SK-N-SH treated with all-trans-retinoic acid at 6 μM for 48 hours (cell line): Measurements from ENCODE around the gene ADAM8.

Source experiments
- ARNTL ChIP-seq: fragments of 450-650 bp; formaldehyde crosslinking; IDR thresholded peaks from 2 replicates; pipeline ENCODE4 v1.5.0; 2020; ENCODE audit warnings: low read depth, mild to moderate bottlenecking, moderate library complexity, borderline replicate concordance
- ESRRG ChIP-seq: fragments of 250-450 bp; sonication (Bioruptor Pico); IDR thresholded peaks from 2 replicates; pipeline ENCODE4 v1.6.1; 2021; ENCODE audit warnings: mild to moderate bottlenecking
- ISL1 ChIP-seq: fragments of 250-450 bp; sonication (Bioruptor Pico); IDR thresholded peaks from 2 replicates; pipeline ENCODE4 v2.1.2; 2022; ENCODE audit warnings: mild to moderate bottlenecking, moderate library complexity
- OSR1 ChIP-seq: fragments of 250-450 bp; sonication (Bioruptor Pico); IDR thresholded peaks from 2 replicates; pipeline ENCODE4 v1.8.0; 2022; ENCODE audit warnings: moderate library complexity, mild to moderate bottlenecking, inconsistent platforms
- SNAI2 ChIP-seq: fragments of 250-450 bp; sonication (Bioruptor Pico); IDR thresholded peaks from 2 replicates; pipeline ENCODE4 v1.5.0; 2020; ENCODE audit warnings: mild to moderate bottlenecking, moderate library complexity
- TCF4 ChIP-seq: fragments of 250-450 bp; sonication (Bioruptor Pico); IDR thresholded peaks from 2 replicates; pipeline ENCODE4 v1.8.0; 2021; ENCODE audit warnings: mild to moderate bottlenecking, moderate library complexity, borderline replicate concordance
- TOX ChIP-seq: fragments of 250-450 bp; sonication (Bioruptor Pico); IDR thresholded peaks from 2 replicates; pipeline ENCODE4 v1.8.0; 2021; ENCODE audit warnings: mild to moderate bottlenecking, moderate library complexity, borderline replicate concordance
- ZFP30 ChIP-seq: fragments of 450-650 bp; formaldehyde crosslinking; IDR thresholded peaks from 2 replicates; pipeline ENCODE4 v1.5.0; 2022; ENCODE audit warnings: mild to moderate bottlenecking, moderate library complexity
- ZNF565 ChIP-seq: fragments of 450-650 bp; formaldehyde crosslinking; conservative IDR thresholded peaks from 2 replicates; pipeline ENCODE4 v1.5.0; 2020; ENCODE audit warnings: low read depth, mild to moderate bottlenecking, moderate library complexity
- TF ChIP-seq, protein P1 (sequence below): fragments of 250-450 bp; sonication (Bioruptor Pico); IDR thresholded peaks from 2 replicates; pipeline ENCODE4 v1.5.0; 2020; ENCODE audit warnings: mild to moderate bottlenecking, moderate library complexity
- TF ChIP-seq, protein P2 (sequence below): fragments of 250-450 bp; sonication (Bioruptor Pico); IDR thresholded peaks from 2 replicates; pipeline ENCODE4 v1.8.0; 2020; ENCODE audit warnings: mild to moderate bottlenecking, moderate library complexity, borderline replicate concordance
- TF ChIP-seq, protein P3 (sequence below): fragments of 250-450 bp; sonication (Bioruptor Pico); IDR thresholded peaks from 2 replicates; pipeline ENCODE4 v1.5.1; 2020; ENCODE audit warnings: low read depth, mild to moderate bottlenecking, moderate library complexity

DNA sequence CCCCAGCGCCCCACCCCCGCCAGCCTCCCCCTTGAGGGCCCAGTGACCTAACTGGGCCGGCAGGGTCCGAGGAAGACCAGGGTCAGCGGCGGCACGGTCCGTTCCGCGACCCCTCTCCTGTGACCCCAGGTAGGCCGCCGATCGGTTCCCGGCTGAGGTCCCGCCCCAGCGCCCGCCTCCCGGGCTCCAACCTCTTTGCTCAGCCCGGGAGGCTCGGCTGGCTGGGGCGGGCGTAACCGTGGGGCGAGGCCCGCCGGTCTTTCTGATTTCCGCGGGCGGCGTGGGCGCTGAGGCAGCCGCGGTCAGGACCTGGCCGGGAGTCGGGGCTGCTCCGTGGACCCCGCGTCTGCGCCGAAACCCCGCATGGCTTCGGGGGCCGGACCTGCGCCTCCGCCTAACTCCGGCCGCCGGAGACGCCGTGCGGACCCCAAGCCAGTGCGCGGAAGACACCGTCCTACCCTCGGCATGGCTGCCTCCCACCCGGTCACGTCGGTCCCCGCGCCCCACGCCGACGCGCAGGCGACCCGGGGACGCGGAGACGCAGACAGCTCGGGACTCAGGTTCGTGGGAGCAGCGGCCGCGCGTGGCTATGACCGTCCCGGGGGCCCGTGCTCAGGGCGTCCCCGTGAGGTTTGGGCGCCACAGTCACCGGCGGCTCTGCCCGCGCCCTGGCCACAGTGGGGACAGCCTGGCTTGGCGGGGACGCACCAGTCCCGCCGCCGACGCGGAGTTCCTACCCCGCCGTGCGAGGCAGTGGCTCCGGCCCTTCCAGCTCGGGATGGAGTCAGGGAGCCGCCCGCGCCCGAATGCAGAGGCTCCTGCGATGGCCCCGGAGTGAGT, 40.0 kb downstream of the ADAM8 start:
- TF ChIP-seq OSR1 (CRISPR knock-in tag) (no peak), ISL1 (CRISPR knock-in tag) (no peak), ZFP30 (CRISPR knock-in tag) (no peak), ESRRG (CRISPR knock-in tag) (no peak), TCF4 (no peak), TOX (no peak), ZNF565 (CRISPR knock-in tag) (no peak), SNAI2 (CRISPR knock-in tag) (no peak), ARNTL (CRISPR knock-in tag) (no peak)
- TF ChIP-seq, protein P1, sequence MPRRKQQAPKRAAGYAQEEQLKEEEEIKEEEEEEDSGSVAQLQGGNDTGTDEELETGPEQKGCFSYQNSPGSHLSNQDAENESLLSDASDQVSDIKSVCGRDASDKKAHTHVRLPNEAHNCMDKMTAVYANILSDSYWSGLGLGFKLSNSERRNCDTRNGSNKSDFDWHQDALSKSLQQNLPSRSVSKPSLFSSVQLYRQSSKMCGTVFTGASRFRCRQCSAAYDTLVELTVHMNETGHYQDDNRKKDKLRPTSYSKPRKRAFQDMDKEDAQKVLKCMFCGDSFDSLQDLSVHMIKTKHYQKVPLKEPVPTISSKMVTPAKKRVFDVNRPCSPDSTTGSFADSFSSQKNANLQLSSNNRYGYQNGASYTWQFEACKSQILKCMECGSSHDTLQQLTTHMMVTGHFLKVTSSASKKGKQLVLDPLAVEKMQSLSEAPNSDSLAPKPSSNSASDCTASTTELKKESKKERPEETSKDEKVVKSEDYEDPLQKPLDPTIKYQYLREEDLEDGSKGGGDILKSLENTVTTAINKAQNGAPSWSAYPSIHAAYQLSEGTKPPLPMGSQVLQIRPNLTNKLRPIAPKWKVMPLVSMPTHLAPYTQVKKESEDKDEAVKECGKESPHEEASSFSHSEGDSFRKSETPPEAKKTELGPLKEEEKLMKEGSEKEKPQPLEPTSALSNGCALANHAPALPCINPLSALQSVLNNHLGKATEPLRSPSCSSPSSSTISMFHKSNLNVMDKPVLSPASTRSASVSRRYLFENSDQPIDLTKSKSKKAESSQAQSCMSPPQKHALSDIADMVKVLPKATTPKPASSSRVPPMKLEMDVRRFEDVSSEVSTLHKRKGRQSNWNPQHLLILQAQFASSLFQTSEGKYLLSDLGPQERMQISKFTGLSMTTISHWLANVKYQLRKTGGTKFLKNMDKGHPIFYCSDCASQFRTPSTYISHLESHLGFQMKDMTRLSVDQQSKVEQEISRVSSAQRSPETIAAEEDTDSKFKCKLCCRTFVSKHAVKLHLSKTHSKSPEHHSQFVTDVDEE = no peak
- TF ChIP-seq, protein P2, sequence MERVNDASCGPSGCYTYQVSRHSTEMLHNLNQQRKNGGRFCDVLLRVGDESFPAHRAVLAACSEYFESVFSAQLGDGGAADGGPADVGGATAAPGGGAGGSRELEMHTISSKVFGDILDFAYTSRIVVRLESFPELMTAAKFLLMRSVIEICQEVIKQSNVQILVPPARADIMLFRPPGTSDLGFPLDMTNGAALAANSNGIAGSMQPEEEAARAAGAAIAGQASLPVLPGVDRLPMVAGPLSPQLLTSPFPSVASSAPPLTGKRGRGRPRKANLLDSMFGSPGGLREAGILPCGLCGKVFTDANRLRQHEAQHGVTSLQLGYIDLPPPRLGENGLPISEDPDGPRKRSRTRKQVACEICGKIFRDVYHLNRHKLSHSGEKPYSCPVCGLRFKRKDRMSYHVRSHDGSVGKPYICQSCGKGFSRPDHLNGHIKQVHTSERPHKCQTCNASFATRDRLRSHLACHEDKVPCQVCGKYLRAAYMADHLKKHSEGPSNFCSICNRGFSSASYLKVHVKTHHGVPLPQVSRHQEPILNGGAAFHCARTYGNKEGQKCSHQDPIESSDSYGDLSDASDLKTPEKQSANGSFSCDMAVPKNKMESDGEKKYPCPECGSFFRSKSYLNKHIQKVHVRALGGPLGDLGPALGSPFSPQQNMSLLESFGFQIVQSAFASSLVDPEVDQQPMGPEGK = no peak
- TF ChIP-seq, protein P3, sequence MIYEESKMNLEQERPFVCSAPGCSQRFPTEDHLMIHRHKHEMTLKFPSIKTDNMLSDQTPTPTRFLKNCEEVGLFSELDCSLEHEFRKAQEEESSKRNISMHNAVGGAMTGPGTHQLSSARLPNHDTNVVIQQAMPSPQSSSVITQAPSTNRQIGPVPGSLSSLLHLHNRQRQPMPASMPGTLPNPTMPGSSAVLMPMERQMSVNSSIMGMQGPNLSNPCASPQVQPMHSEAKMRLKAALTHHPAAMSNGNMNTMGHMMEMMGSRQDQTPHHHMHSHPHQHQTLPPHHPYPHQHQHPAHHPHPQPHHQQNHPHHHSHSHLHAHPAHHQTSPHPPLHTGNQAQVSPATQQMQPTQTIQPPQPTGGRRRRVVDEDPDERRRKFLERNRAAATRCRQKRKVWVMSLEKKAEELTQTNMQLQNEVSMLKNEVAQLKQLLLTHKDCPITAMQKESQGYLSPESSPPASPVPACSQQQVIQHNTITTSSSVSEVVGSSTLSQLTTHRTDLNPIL = no peak
